ENCODE measurements around the gene TTLL5.

GRCh38 chr14:75941030-75941429, 280.0 kb downstream of the TTLL5 start:
- TF ChIP-seq CTCF (conservative IDR thresholded peaks at IDR 0.05; ENCODE audit: low read depth, low read length) (no peak), RCOR1 (IDR thresholded peaks at IDR 0.05; ENCODE audit: insufficient replicate concordance, low read length) (no peak), POLR2A (IDR thresholded peaks at IDR 0.05; ENCODE audit: low read depth, low read length) (no peak), MAFK (IDR thresholded peaks at IDR 0.05; ENCODE audit: low read depth, low read length) (no peak), MXI1 (IDR thresholded peaks at IDR 0.05; ENCODE audit: borderline replicate concordance, low read depth, low read length) (no peak), NFE2L2 (IDR thresholded peaks at IDR 0.05; ENCODE audit: low read depth, low read length) (no peak), MAZ (IDR thresholded peaks at IDR 0.05; ENCODE audit: borderline replicate concordance, low read depth, low read length) (no peak), BHLHE40 (IDR thresholded peaks at IDR 0.05; ENCODE audit: low read depth, low read length) (no peak), FOS (IDR thresholded peaks at IDR 0.05; ENCODE audit: low read depth, low read length) (no peak), CHD1 (IDR thresholded peaks at IDR 0.05; ENCODE audit: low read depth, low read length) (no peak), CEBPB (IDR thresholded peaks at IDR 0.05; ENCODE audit: low read depth, low read length) (no peak), RFX5 (IDR thresholded peaks at IDR 0.05; ENCODE audit: low read depth, low read length) (no peak), SMC3 (IDR thresholded peaks at IDR 0.05; ENCODE audit: low read depth, low read length) (no peak), RAD21 (IDR thresholded peaks at IDR 0.05; ENCODE audit: low read length) (no peak)
